ENCODE results near the gene TMPRSS9.

GRCh38 chr19:2413629-2414028, 53.6 kb downstream of the TMPRSS9 start:
- TF ChIP-seq GATA2 (IDR thresholded peaks at IDR 0.05; ENCODE audit: low read depth, low read length): no peak
- TF ChIP-seq GATA3 (IDR thresholded peaks at IDR 0.05; ENCODE audit: low read depth, low read length): no peak

All from SH-SY5Y (cell line).